SK-N-SH (cell line): Measurements from ENCODE around the gene CLIC1.

Source experiments
- CTCF ChIP-seq: fragments of 200-600 bp; sonication (generic); IDR thresholded peaks from 2 replicates; pipeline ENCODE4 v1.6.1; 2017; ENCODE audit warnings: antibody characterized with exemption, mild to moderate bottlenecking, moderate library complexity
- EZH2phosphoT487 ChIP-seq: fragments of 200-600 bp; sonication (generic); IDR thresholded peaks from 2 replicates; pipeline ENCODE4 v1.6.1; 2017; ENCODE audit warnings: low read depth, mixed run types, mild to moderate bottlenecking, antibody characterized with exemption, moderate library complexity, borderline replicate concordance
- FOXM1 ChIP-seq: IDR thresholded peaks from 2 replicates; pipeline ENCODE4 v1.4.0; 2012; ENCODE audit warnings: low read depth, mild to moderate bottlenecking
- GABPA ChIP-seq: IDR thresholded peaks from 2 replicates; pipeline ENCODE4 v1.4.0; 2012; ENCODE audit warnings: low read depth, mild to moderate bottlenecking
- MXI1 ChIP-seq: IDR thresholded peaks from 2 replicates; pipeline ENCODE4 v1.6.1; 2012; ENCODE audit warnings: mild to moderate bottlenecking, low read depth, low read length, improper control_type of control experiment
- NFIC ChIP-seq: IDR thresholded peaks from 2 replicates; pipeline ENCODE4 v1.4.0; 2012; ENCODE audit warnings: borderline replicate concordance
- POLR2AphosphoS5 ChIP-seq: IDR thresholded peaks from 2 replicates; pipeline ENCODE4 v1.6.1; 2012; ENCODE audit warnings: low read depth, low read length
- RAD21 ChIP-seq: IDR thresholded peaks from 2 replicates; pipeline ENCODE4 v1.6.1; 2012; ENCODE audit warnings: mild to moderate bottlenecking, low read length
- RCOR1 ChIP-seq: fragments of 150-350 bp; IDR thresholded peaks from 2 replicates; pipeline ENCODE4 v1.6.1; 2017; ENCODE audit warnings: antibody characterized with exemption, low read length
- RFX5 ChIP-seq: IDR thresholded peaks from 2 replicates; pipeline ENCODE4 v1.6.1; 2012; ENCODE audit warnings: mild to moderate bottlenecking, improper control_type of control experiment, low read length
- TF ChIP-seq, protein P1 (sequence below): fragments of 150-350 bp; IDR thresholded peaks from 2 replicates; pipeline ENCODE4 v1.6.1; 2016; ENCODE audit warnings: mild to moderate bottlenecking, low read depth, low read length
- TF ChIP-seq, protein P2 (sequence below): IDR thresholded peaks from 2 replicates; pipeline ENCODE4 v1.6.1; 2012; ENCODE audit warnings: mild to moderate bottlenecking, low read depth, low read length, moderate library complexity

- TF ChIP-seq CTCF, result no peak
- TF ChIP-seq, protein P1, sequence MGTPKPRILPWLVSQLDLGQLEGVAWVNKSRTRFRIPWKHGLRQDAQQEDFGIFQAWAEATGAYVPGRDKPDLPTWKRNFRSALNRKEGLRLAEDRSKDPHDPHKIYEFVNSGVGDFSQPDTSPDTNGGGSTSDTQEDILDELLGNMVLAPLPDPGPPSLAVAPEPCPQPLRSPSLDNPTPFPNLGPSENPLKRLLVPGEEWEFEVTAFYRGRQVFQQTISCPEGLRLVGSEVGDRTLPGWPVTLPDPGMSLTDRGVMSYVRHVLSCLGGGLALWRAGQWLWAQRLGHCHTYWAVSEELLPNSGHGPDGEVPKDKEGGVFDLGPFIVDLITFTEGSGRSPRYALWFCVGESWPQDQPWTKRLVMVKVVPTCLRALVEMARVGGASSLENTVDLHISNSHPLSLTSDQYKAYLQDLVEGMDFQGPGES, result no peak
- TF ChIP-seq RFX5, result no peak
- TF ChIP-seq, protein P2, sequence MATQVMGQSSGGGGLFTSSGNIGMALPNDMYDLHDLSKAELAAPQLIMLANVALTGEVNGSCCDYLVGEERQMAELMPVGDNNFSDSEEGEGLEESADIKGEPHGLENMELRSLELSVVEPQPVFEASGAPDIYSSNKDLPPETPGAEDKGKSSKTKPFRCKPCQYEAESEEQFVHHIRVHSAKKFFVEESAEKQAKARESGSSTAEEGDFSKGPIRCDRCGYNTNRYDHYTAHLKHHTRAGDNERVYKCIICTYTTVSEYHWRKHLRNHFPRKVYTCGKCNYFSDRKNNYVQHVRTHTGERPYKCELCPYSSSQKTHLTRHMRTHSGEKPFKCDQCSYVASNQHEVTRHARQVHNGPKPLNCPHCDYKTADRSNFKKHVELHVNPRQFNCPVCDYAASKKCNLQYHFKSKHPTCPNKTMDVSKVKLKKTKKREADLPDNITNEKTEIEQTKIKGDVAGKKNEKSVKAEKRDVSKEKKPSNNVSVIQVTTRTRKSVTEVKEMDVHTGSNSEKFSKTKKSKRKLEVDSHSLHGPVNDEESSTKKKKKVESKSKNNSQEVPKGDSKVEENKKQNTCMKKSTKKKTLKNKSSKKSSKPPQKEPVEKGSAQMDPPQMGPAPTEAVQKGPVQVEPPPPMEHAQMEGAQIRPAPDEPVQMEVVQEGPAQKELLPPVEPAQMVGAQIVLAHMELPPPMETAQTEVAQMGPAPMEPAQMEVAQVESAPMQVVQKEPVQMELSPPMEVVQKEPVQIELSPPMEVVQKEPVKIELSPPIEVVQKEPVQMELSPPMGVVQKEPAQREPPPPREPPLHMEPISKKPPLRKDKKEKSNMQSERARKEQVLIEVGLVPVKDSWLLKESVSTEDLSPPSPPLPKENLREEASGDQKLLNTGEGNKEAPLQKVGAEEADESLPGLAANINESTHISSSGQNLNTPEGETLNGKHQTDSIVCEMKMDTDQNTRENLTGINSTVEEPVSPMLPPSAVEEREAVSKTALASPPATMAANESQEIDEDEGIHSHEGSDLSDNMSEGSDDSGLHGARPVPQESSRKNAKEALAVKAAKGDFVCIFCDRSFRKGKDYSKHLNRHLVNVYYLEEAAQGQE, result no peak
- TF ChIP-seq EZH2phosphoT487, result no peak
- TF ChIP-seq NFIC, result no peak
- no peak for TF ChIP-seq MXI1
- no peak for TF ChIP-seq GABPA
- no peak for TF ChIP-seq RAD21
- no peak for TF ChIP-seq POLR2AphosphoS5
- TF ChIP-seq FOXM1, result no peak
- no peak for TF ChIP-seq RCOR1
Measured at GRCh38 chr6:31778999-31779885, 42.9 kb upstream of the CLIC1 start.
